ENCODE data around the gene ZAP70.

ZAP70 gene

GRCh38 chr2:97734061-97735051, 21.0 kb downstream of the ZAP70 start:
- no peak for DNase-seq (ENCODE audit: low read depth)

GRCh38 chr2:97735161-97735561, 21.8 kb downstream of the ZAP70 start:
- DNase-seq (ENCODE audit: low read depth): no peak

- no peak for DNase-seq (ENCODE audit: low read depth)
These were observed 22.8 kb downstream of the ZAP70 start for GRCh38 chr2:97736185-97736584.

- DNase-seq (ENCODE audit: low read depth): no peak
These were observed 23.4 kb downstream of the ZAP70 start for GRCh38 chr2:97736608-97737330.

GRCh38 chr2:97737421-97738178, 24.2 kb downstream of the ZAP70 start:
- no peak for DNase-seq (ENCODE audit: low read depth)

GRCh38 chr2:97738179-97739019, 25.0 kb downstream of the ZAP70 start:
- no peak for DNase-seq (ENCODE audit: low read depth)

GRCh38 chr2:97739020-97739892, 25.9 kb downstream of the ZAP70 start:
- DNase-seq (ENCODE audit: low read depth): no peak

- DNase-seq (ENCODE audit: low read depth): no peak
These were observed 26.5 kb downstream of the ZAP70 start for GRCh38 chr2:97739893-97740245.

GRCh38 chr2:97740590-97741182, 27.3 kb downstream of the ZAP70 start:
- no peak for DNase-seq (ENCODE audit: low read depth)

- DNase-seq (ENCODE audit: low read depth): no peak
These were observed 27.9 kb downstream of the ZAP70 start for GRCh38 chr2:97741251-97741650.

GRCh38 chr2:97741686-97742085, 28.3 kb downstream of the ZAP70 start:
- DNase-seq (ENCODE audit: low read depth): no peak

- no peak for DNase-seq (ENCODE audit: low read depth)
These were observed 29.0 kb downstream of the ZAP70 start for GRCh38 chr2:97742381-97742847.

GRCh38 chr2:97743913-97744312, 30.5 kb downstream of the ZAP70 start:
- no peak for DNase-seq (ENCODE audit: low read depth)

- no peak for DNase-seq (ENCODE audit: low read depth)
These were observed 32.2 kb downstream of the ZAP70 start for GRCh38 chr2:97745474-97746174.

GRCh38 chr2:97747285-97747684, 33.9 kb downstream of the ZAP70 start:
- no peak for DNase-seq (ENCODE audit: low read depth)

GRCh38 chr2:97747716-97748115, 34.3 kb downstream of the ZAP70 start:
- no peak for DNase-seq (ENCODE audit: low read depth)

- no peak for DNase-seq (ENCODE audit: low read depth)
These were observed 36.2 kb downstream of the ZAP70 start for GRCh38 chr2:97749581-97749980.

- DNase-seq (ENCODE audit: low read depth): no peak
These were observed 36.6 kb downstream of the ZAP70 start for GRCh38 chr2:97750017-97750416.

- no peak for DNase-seq (ENCODE audit: low read depth)
These were observed 38.4 kb downstream of the ZAP70 start for GRCh38 chr2:97751752-97752151.

Data from stimulated activated CD8-positive, alpha-beta memory T cell treated with anti-CD3 and anti-CD28 coated beads, Interleukin-15, amount 100 ng/mL, for 1 hour (primary cell).